ENCODE data around the gene TRPM3. TPM values are rescaled to one million over a fixed set of nuclear protein-coding genes. Genes with fewer than 3 reads are reported as not detected.

The TRPM3 gene
- total and polyA plus RNA-seq, 9 of the 15 experiments (the other 6 are each of a cell fraction or from before 2014, with no cell fraction given), result 0.04 TPM; not detected in 8

- H3K9ac ChIP-seq (ENCODE audit: insufficient read depth in 1 of 2, low read depth in 2 of 2, low read length in 2 of 2), result no peak overlapping the region
- no peaks in the 10 kb centered on the region for H3K36me3 ChIP-seq (ENCODE audit: control insufficient read depth, insufficient read depth, low read length)
- no peak overlapping the region for H3K27ac ChIP-seq (ENCODE audit: extremely low read depth, low read depth, low read length)
- H3K9me1 ChIP-seq (ENCODE audit: control insufficient read depth, insufficient read depth, low read length), result no peaks in the 10 kb centered on the region
- 0% methylated on average over 4 of the region's 4 CpGs for WGBS (ENCODE audit: insufficient coverage, low coverage, missing lambda C conversion rate)
- BruUV-seq (replicated peaks), result no TSS peak
- H3K4me2 ChIP-seq (ENCODE audit: insufficient read depth, low read length), result no peak overlapping the region
- intact Hi-C loops (cut with micrococcal nuclease), result no loop called here
- POLR2A ChIA-PET, result no interaction called here
- no peaks in the 10 kb centered on the region for H3K27me3 ChIP-seq (ENCODE audit: control insufficient read depth in 2 of 2, insufficient read depth in 2 of 2, low read length in 2 of 2)
- no peaks in the 10 kb centered on the region for H4K20me1 ChIP-seq (replicated peaks; ENCODE audit: control insufficient read depth, insufficient read depth, low read length)
- CTCF ChIA-PET (ENCODE audit: low intra/inter-chr PET ratio), result no interaction called here
- FAIRE-seq (no peak), ATAC-seq (no peak), DNase-seq (ENCODE audit: extremely low read depth in 1 of 4, low spot score in 3 of 4) (no peak)
- no peaks in the 10 kb centered on the region for H3K4me1 ChIP-seq (replicated peaks in 1 of 2; ENCODE audit: control insufficient read depth in 2 of 2, insufficient read depth in 2 of 2, low read length in 2 of 2)
- H3K79me2 ChIP-seq (ENCODE audit: control insufficient read depth, insufficient read depth, low read length), result no peaks in the 10 kb centered on the region
- no peaks in the 10 kb centered on the region for H3K9me3 ChIP-seq (replicated peaks; ENCODE audit: control insufficient read depth, insufficient read depth, low read depth, low read length)
- in situ Hi-C loops (cut with MboI), result no loop called here
- H2AFZ ChIP-seq (ENCODE audit: low read depth, low read length), result no peak overlapping the region
- no peak overlapping the region for H3K4me3 ChIP-seq
- no peak for TF ChIP-seq ZNF668 (CRISPR knock-in tag; IDR thresholded peaks at IDR 0.05)
- TF ChIP-seq ZBTB26 (CRISPR knock-in tag; IDR thresholded peaks at IDR 0.05), result no peak
- TF ChIP-seq FOS (IDR thresholded peaks at IDR 0.05; ENCODE audit: extremely low read depth, insufficient read length), result no peak
- no peak for TF ChIP-seq KLF13 (tag; IDR thresholded peaks at IDR 0.05; ENCODE audit: borderline replicate concordance, low read depth)
- TF ChIP-seq CC2D1A (IDR thresholded peaks at IDR 0.05), result no peak
- no peak for TF ChIP-seq ZNF263 (CRISPR knock-in tag; IDR thresholded peaks at IDR 0.05; ENCODE audit: borderline replicate concordance)
- no peak for TF ChIP-seq PTTG1 (tag; IDR thresholded peaks at IDR 0.05; ENCODE audit: low read depth)
- no peak for TF ChIP-seq HDGF (IDR thresholded peaks at IDR 0.05)
- TF ChIP-seq ZNF12 (CRISPR knock-in tag; IDR thresholded peaks at IDR 0.05), result no peak
- no peak for TF ChIP-seq NELFE (IDR thresholded peaks at IDR 0.05; ENCODE audit: insufficient read depth, insufficient read length)
- no peak for TF ChIP-seq SRSF7 (optimal IDR thresholded peaks at IDR 0.05; ENCODE audit: low read depth, low read length)
- TF ChIP-seq CUX1 (CRISPR knock-in tag; IDR thresholded peaks at IDR 0.05), result no peak
- no peak for TF ChIP-seq ZNF609 (CRISPR knock-in tag; IDR thresholded peaks at IDR 0.05; ENCODE audit: borderline replicate concordance)
Observed at GRCh38 chr9:70753311-70753710, 368.1 kb downstream of the TRPM3 start.

All from K562 (cell line).